B cell (primary cell): ENCODE data around the gene RSAD1. TPM values are rescaled to one million over a fixed set of nuclear protein-coding genes. Genes with fewer than 3 reads are reported as not detected.

Source experiments
- ATAC-seq: fragments of 200-7000 bp; cut with Tn5 transposase; one replicate; pipeline ENCODE4 v1.10.0; 2021; ENCODE audit warnings: low read depth, mild to moderate bottlenecking, moderate number of reproducible peaks, moderate library complexity
- CTCF ChIA-PET: fragments of 350-600 bp; sonication (Branson Sonifier 250); formaldehyde crosslinking; loops from one replicate; lab custom pipeline; 2021; ENCODE audit warnings: antibody characterized with exemption, inconsistent platforms; lab: Charles Lee
- POLR2A ChIA-PET: fragments of 350-600 bp; sonication (Branson Sonifier 250); formaldehyde crosslinking; loops from one replicate; lab custom pipeline; 2021; ENCODE audit warnings: antibody characterized with exemption; lab: Charles Lee
- DNase-seq: peaks from one replicate; pipeline ENCODE4 v3.0.0; 2013
- H2AFZ ChIP-seq: 2 replicates; pipeline ENCODE4 v1.6.1; 2012; ENCODE audit warnings: mild to moderate bottlenecking, low read depth, low read length; ENCODE audit not compliant: insufficient read depth, poor library complexity, severe bottlenecking
- H3K27ac ChIP-seq, 2 donors: 1 replicate in 1 of 2; 2 replicates in 1 of 2; pipeline ENCODE4 v1.5.1; 2012 to 2013; ENCODE audit warnings: low read length in 2 of 2, mild to moderate bottlenecking in 2 of 2, moderate library complexity in 1 of 2
- H3K27me3 ChIP-seq, 4 experiments: fragments of 200-600 bp in 1 of 4; sonication (generic) in 1 of 4; replicated peaks in 1 of 4; 1 replicate in 2 of 4; 2 replicates in 2 of 4; pipeline versions ENCODE4 v1.6.1 to v1.7.0; 2013 to 2016; ENCODE audit warnings: low read length in 3 of 4, mild to moderate bottlenecking in 2 of 4, mixed read lengths in 1 of 4, moderate library complexity in 1 of 4; ENCODE audit not compliant: insufficient read depth in 4 of 4, control insufficient read depth in 3 of 4; ENCODE audit errors: control extremely low read depth in 1 of 4
- H3K36me3 ChIP-seq, 2 experiments: replicated peaks in 1 of 2; 1 replicate in 1 of 2; 2 replicates in 1 of 2; pipeline versions ENCODE4 v1.6.1 to v1.7.1; 2013; ENCODE audit warnings: low read length in 1 of 2; ENCODE audit not compliant: insufficient read depth in 2 of 2, control insufficient read depth in 1 of 2; ENCODE audit errors: control extremely low read depth in 1 of 2, extremely low read depth in 1 of 2
- H3K4me1 ChIP-seq, 2 donors: fragments of 200-600 bp in 1 of 2; sonication (generic) in 1 of 2; 1 replicate in 1 of 2; 2 replicates in 1 of 2; pipeline versions ENCODE4 v1.5.1 to v1.6.1; 2013 to 2017; ENCODE audit warnings: low read length in 2 of 2; ENCODE audit not compliant: control insufficient read depth in 2 of 2, insufficient read depth in 2 of 2
- H3K4me2 ChIP-seq: replicated peaks from 2 replicates; pipeline ENCODE3; 2012; ENCODE audit warnings: mild to moderate bottlenecking, low read depth, low read length; ENCODE audit not compliant: poor library complexity, severe bottlenecking
- H3K4me3 ChIP-seq, 5 experiments: fragments of 200-600 bp in 1 of 5; sonication (generic) in 1 of 5; 1 replicate in 3 of 5; 2 replicates in 2 of 5; pipeline versions ENCODE4 v1.5.1 to v1.7.0; 2011 to 2016; ENCODE audit warnings: low read length in 4 of 5, mild to moderate bottlenecking in 4 of 5, low read depth in 2 of 5, control low read depth in 1 of 5, moderate library complexity in 1 of 5; ENCODE audit not compliant: insufficient read depth in 1 of 5; ENCODE audit errors: control extremely low read depth in 1 of 5, extremely low read depth in 1 of 5
- H3K79me2 ChIP-seq: fragments of 200-600 bp; sonication (generic); one replicate; pipeline ENCODE4 v1.6.0; 2016; ENCODE audit warnings: low read length; ENCODE audit not compliant: control insufficient read depth, insufficient read depth
- H3K9ac ChIP-seq: fragments of 200-600 bp; sonication (generic); 2 replicates; pipeline ENCODE4 v1.6.1; 2017; ENCODE audit warnings: mild to moderate bottlenecking, low read length, moderate library complexity
- H3K9me3 ChIP-seq, 3 donors: one replicate each; pipeline versions ENCODE4 v1.6.1 to v1.7.1; 2013; ENCODE audit warnings: low read length in 2 of 3; ENCODE audit not compliant: control insufficient read depth in 2 of 3, insufficient read depth in 1 of 3; ENCODE audit errors: control extremely low read depth in 1 of 3
- H4K20me1 ChIP-seq: 2 replicates; pipeline ENCODE4 v1.6.0; 2012; ENCODE audit warnings: mild to moderate bottlenecking, low read length; ENCODE audit not compliant: insufficient read depth, control insufficient read depth, poor library complexity, severe bottlenecking
- H3K27ac Mint-ChIP-seq: one replicate; pipeline ENCODE4 v1.8.0; 2021; ENCODE audit warnings: mixed read lengths
- H3K27me3 Mint-ChIP-seq: one replicate; pipeline ENCODE4 v1.8.0; 2021; ENCODE audit warnings: mixed read lengths
- H3K4me1 Mint-ChIP-seq: one replicate; pipeline ENCODE4 v1.8.0; 2021; ENCODE audit warnings: mixed read lengths
- H3K4me3 Mint-ChIP-seq: one replicate; pipeline ENCODE4 v1.8.0; 2021; ENCODE audit warnings: mixed read lengths
- H3K9me3 Mint-ChIP-seq: one replicate; pipeline ENCODE4 v1.8.0; 2022; ENCODE audit warnings: mixed read lengths; ENCODE audit not compliant: insufficient read depth
- CTCF ChIP-seq: fragments of 200-600 bp; IDR thresholded peaks from one replicate; pipeline ENCODE4 v1.8.0; 2022; ENCODE audit warnings: antibody characterized with exemption, mild to moderate bottlenecking
- EZH2 ChIP-seq: IDR thresholded peaks from 2 replicates; pipeline ENCODE4 v1.6.1; 2012; ENCODE audit warnings: borderline replicate concordance, low read depth, mild to moderate bottlenecking, moderate library complexity, low read length; ENCODE audit not compliant: insufficient read depth, poor library complexity, severe bottlenecking
- WGBS: methylation state at CpG from one replicate; pipeline ENCODE4 v1.1.5; 2013; ENCODE audit warnings: missing lambda C conversion rate; ENCODE audit not compliant: insufficient coverage; 5-methylcytosine and 5-hydroxymethylcytosine counted together
- intact Hi-C: fragments of 100-400 bp; cut with micrococcal nuclease; formaldehyde crosslinking; loops from one replicate; pipeline ENCODE4 v1.10.0; 2022
- polyA plus RNA-seq: library from polyadenylated mRNA; depleted of rRNA; stranded (reverse); fragments of >200 nt; gene quantifications from 2 replicates; pipeline ENCODE4 v1.2.3, GENCODE V29; 2012
- total RNA-seq, 2 donors: library from RNA; stranded (reverse); fragments of 120-200 nt in 1 of 2; gene quantifications; 1 replicate in 1 of 2; 2 replicates in 1 of 2; pipeline versions ENCODE4 v1.2.3 to v1.2.4, GENCODE V29; 2013 to 2022

The RSAD1 gene
- total and polyA plus RNA-seq, 2 donors (not counting 1 experiment from before 2014, with no cell fraction given), result 53.4 to 63.9 TPM

GRCh38 chr17:50448643-50449042 lies 30.0 kb upstream of the RSAD1 start:
- no peak overlapping the region for H3K4me2 ChIP-seq
- CTCF ChIA-PET, result no interaction called here
- POLR2A ChIA-PET, result no interaction called here
- Mint-ChIP-seq H3K9me3 (no peaks in the 10 kb centered on the region), H3K4me3 (no peak overlapping the region), H3K27me3 (no peaks in the 10 kb centered on the region), H3K4me1 (peaks cover 20% of the 10 kb centered on the region), H3K27ac (no peak overlapping the region)
- TF ChIP-seq EZH2, result no peak
- no peak for TF ChIP-seq CTCF
- peaks cover 17 to 22% of the 10 kb centered on the region in 2 donors for H3K4me1 ChIP-seq
- peaks cover 9% of the 10 kb centered on the region for H3K79me2 ChIP-seq
- WGBS, result 100% methylated on average over 1 of the region's 2 CpGs
- no peak for ATAC-seq
- no peak for DNase-seq
- intact Hi-C loops, result no loop called here
- peaks cover 0 to 2% of the 10 kb centered on the region in 2 experiments for H3K36me3 ChIP-seq
- H3K9ac ChIP-seq, result no peak overlapping the region
- H3K27me3 ChIP-seq, result no peaks in the 10 kb centered on the region
- no peaks in the 10 kb centered on the region for H3K9me3 ChIP-seq
- no peak overlapping the region for H2AFZ ChIP-seq
- H3K27ac ChIP-seq, result no peak overlapping the region
- H3K4me3 ChIP-seq, result no peak overlapping the region
- H4K20me1 ChIP-seq, result no peaks in the 10 kb centered on the region

GRCh38 chr17:50451943-50452629 lies 26.6 kb upstream of the RSAD1 start:
- no peak for DNase-seq
- Mint-ChIP-seq H3K9me3 (no peaks in the 10 kb centered on the region), H3K4me1 (peaks cover 27% of the 10 kb centered on the region), H3K27ac (peak overlapping the region; percentile 95), H3K27me3 (no peaks in the 10 kb centered on the region), H3K4me3 (peak overlapping the region; percentile 82)
- no peak for TF ChIP-seq EZH2
- no peak for TF ChIP-seq CTCF
- H3K9me3 ChIP-seq, result no peaks in the 10 kb centered on the region
- peak; percentile 54 for ATAC-seq
- no peaks in the 10 kb centered on the region for H4K20me1 ChIP-seq
- H3K79me2 ChIP-seq, result peaks cover 7% of the 10 kb centered on the region
- H3K9ac ChIP-seq, result peak overlapping the region; percentile 43
- CTCF ChIA-PET, result interaction anchor here (0.7 to 1.6 kb wide), 3 partner anchors 27 to 54 kb away, joined by 3 to 4 read pairs (median 4); no protein-coding TSS in a partner anchor
- H3K36me3 ChIP-seq, result no peaks in the 10 kb centered on the region
- H2AFZ ChIP-seq, result peak overlapping the region; percentile 42
- 64% methylated on average over 5 of the region's 7 CpGs for WGBS
- H3K4me1 ChIP-seq, result peaks cover 20 to 27% of the 10 kb centered on the region in 2 donors
- peak overlapping the region; percentile 17 to 76 for H3K27ac ChIP-seq
- no peaks in the 10 kb centered on the region for H3K27me3 ChIP-seq
- H3K4me3 ChIP-seq, result peak overlapping the region in 2 of 5 experiments; percentile 0 to 47
- intact Hi-C loops, result no loop called here
- peak overlapping the region; percentile 56 for H3K4me2 ChIP-seq
- POLR2A ChIA-PET, result no interaction called here
